ENCODE data around the gene LAMTOR3.

The LAMTOR3 gene

DNA sequence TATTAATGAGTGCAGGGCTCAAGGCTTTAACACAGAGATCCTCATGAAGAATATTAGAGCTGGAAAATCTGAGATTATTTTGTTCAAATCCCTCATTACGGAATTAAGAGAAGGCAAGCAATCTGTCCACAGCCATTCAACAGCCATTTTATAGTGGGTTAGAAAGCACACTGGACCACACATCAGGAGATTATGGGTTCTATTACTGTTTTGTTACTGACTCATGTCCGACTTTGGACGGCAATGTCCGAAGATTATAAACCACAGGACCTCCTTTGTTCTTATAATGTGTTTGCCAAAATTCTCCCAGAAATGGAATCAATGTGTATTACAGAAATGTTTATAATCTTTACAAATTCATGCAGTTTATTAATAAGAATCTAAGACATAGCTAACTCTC lies 8.1 kb downstream of the LAMTOR3 start:
- Histone ChIP-seq H3K27me3 (ENCODE audit: insufficient read depth, low read length) (no peaks in the 10 kb centered on the region), H3K9me3 (ENCODE audit: low read length) (no peaks in the 10 kb centered on the region), H3K36me3 (ENCODE audit: insufficient read depth, low read length) (peaks cover 31% of the 10 kb centered on the region), H3K4me3 (ENCODE audit: low read length) (no peak overlapping the region), H2AFZ (ENCODE audit: low read depth, low read length) (no peak overlapping the region), H3K4me1 (ENCODE audit: insufficient read depth, low read length) (no peaks in the 10 kb centered on the region)

DNA sequence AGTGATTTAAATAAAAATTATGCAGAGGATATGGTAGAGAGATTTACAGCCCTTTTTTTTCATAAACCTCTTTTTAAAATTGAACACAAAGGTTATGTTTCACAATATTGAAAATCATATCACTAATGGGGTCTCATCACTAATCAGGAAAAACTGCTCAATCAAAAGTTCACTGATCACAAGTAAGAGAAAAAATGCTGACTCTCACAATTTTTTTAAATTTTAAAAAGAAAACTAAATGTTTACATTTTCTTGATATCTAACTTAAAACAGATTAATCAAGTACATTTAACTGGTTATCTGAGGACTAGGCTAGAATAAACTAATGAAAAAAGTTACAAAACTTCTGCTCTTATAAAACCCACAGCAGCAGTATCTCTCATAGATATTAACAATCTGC lies 8.5 kb downstream of the LAMTOR3 start:
- Histone ChIP-seq H2AFZ (ENCODE audit: low read depth, low read length) (no peak overlapping the region), H3K27me3 (ENCODE audit: insufficient read depth, low read length) (no peaks in the 10 kb centered on the region), H3K36me3 (ENCODE audit: insufficient read depth, low read length) (peaks cover 34% of the 10 kb centered on the region), H3K9me3 (ENCODE audit: low read length) (no peaks in the 10 kb centered on the region), H3K4me1 (ENCODE audit: insufficient read depth, low read length) (no peaks in the 10 kb centered on the region), H3K4me3 (ENCODE audit: low read length) (no peak overlapping the region)

DNA sequence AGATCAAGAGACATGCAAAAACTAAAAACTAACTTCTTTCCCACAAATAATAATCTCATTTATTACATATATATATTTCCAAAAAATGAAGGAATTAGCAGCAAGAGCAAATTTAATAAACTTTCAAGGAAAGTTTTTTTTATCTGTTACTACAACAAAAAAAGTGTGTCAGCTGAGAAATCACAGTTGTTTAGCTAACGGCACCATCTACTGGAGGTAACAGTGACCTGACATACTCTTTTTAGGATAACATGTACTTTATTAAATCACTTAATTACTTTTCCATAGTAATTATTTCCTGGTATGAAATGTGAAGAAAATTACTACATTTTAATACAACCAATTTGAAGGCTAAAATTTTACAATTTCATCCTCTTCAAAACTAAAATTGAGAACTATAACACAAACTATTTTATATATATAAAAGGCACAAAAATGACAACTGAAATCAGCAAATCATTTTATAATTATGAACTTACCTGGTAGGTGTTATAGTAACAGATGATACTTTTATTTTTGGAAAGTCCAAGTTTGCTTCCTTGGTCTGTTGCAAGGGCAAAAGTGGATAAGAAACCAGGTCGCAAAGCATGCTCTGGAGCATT lies 9.1 kb downstream of the LAMTOR3 start:
- no peaks in the 10 kb centered on the region for H3K4me1 ChIP-seq (ENCODE audit: insufficient read depth, low read length)
- H3K9me3 ChIP-seq (ENCODE audit: low read length) = no peaks in the 10 kb centered on the region
- no peak overlapping the region for H3K4me3 ChIP-seq (ENCODE audit: low read length)
- peaks cover 39% of the 10 kb centered on the region for H3K36me3 ChIP-seq (ENCODE audit: insufficient read depth, low read length)
- H2AFZ ChIP-seq (ENCODE audit: low read depth, low read length) = no peak overlapping the region
- H3K27me3 ChIP-seq (ENCODE audit: insufficient read depth, low read length) = no peaks in the 10 kb centered on the region

GRCh38 chr4:99879458-99879857 lies 14.8 kb downstream of the LAMTOR3 start:
- Histone ChIP-seq H3K36me3 (ENCODE audit: insufficient read depth, low read length) (peaks cover 35% of the 10 kb centered on the region), H2AFZ (ENCODE audit: low read depth, low read length) (no peak overlapping the region)

GRCh38 chr4:99878604-99879003 lies 15.6 kb downstream of the LAMTOR3 start:
- Histone ChIP-seq H3K4me1 (ENCODE audit: insufficient read depth, low read length) (no peaks in the 10 kb centered on the region), H2AFZ (ENCODE audit: low read depth, low read length) (no peak overlapping the region), H3K27me3 (ENCODE audit: insufficient read depth, low read length) (no peaks in the 10 kb centered on the region), H3K4me3 (ENCODE audit: low read length) (no peak overlapping the region), H3K36me3 (ENCODE audit: insufficient read depth, low read length) (peaks cover 29% of the 10 kb centered on the region), H3K9me3 (ENCODE audit: low read length) (no peaks in the 10 kb centered on the region)

More at GRCh38 chr4:99879458-99879857, 14.8 kb downstream of the LAMTOR3 start:
- Histone ChIP-seq H3K27me3 (ENCODE audit: insufficient read depth, low read length) (no peaks in the 10 kb centered on the region), H3K4me3 (ENCODE audit: low read length) (no peak overlapping the region), H3K4me1 (ENCODE audit: insufficient read depth, low read length) (no peaks in the 10 kb centered on the region), H3K9me3 (ENCODE audit: low read length) (no peaks in the 10 kb centered on the region)

GRCh38 chr4:99876946-99877345 lies 17.3 kb downstream of the LAMTOR3 start:
- H3K4me3 ChIP-seq (ENCODE audit: low read length) = no peak overlapping the region
- no peaks in the 10 kb centered on the region for H3K9me3 ChIP-seq (ENCODE audit: low read length)
- no peaks in the 10 kb centered on the region for H3K4me1 ChIP-seq (ENCODE audit: insufficient read depth, low read length)
- no peaks in the 10 kb centered on the region for H3K27me3 ChIP-seq (ENCODE audit: insufficient read depth, low read length)
- H3K36me3 ChIP-seq (ENCODE audit: insufficient read depth, low read length) = peaks cover 26% of the 10 kb centered on the region
- H2AFZ ChIP-seq (ENCODE audit: low read depth, low read length) = no peak overlapping the region

DNA sequence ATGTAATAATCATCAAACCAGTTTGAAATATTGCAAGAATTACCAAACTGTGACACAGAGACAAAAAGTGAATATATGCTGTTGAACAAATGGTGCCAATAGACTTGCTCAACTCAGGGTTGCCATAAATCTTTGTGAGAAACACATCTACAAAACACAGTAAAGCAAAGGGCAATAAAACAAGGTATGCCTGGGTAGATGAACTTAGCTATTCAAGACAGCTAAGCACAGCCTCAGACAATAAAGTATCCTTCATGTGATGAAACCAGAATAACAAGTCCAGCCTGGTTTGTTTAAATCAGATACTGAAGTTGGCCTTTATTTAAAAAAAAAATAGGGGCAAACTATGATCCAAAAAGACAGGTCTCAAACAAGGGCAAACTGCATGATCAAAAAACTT lies 19.2 kb downstream of the LAMTOR3 start:
- Histone ChIP-seq H3K36me3 (ENCODE audit: insufficient read depth, low read length) (peaks cover 9% of the 10 kb centered on the region), H2AFZ (ENCODE audit: low read depth, low read length) (no peak overlapping the region), H3K27me3 (ENCODE audit: insufficient read depth, low read length) (no peaks in the 10 kb centered on the region), H3K4me3 (ENCODE audit: low read length) (no peak overlapping the region), H3K9me3 (ENCODE audit: low read length) (no peaks in the 10 kb centered on the region), H3K4me1 (ENCODE audit: insufficient read depth, low read length) (no peaks in the 10 kb centered on the region)

DNA sequence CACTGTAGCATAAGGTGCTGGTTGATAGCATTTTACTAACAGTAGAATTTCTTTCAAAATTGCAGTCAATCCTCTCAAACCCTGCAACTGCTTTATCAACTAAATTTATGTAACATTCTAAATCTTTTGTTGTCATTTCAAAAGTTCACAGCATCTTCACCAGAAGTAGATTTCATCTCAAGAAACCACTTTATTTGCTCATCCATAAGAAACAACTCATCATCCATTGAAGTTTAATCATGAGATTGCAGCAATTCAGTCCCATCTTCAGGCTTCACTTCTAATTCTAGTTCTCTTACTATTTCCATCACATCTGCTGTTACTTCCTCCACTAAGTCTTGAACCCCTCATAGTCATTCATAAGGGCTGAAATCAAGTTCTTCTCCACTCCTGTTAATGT lies 21.7 kb downstream of the LAMTOR3 start:
- H3K4me3 ChIP-seq (ENCODE audit: low read length) = no peak overlapping the region
- H3K9me3 ChIP-seq (ENCODE audit: low read length) = no peaks in the 10 kb centered on the region
- H3K27me3 ChIP-seq (ENCODE audit: insufficient read depth, low read length) = no peaks in the 10 kb centered on the region
- H2AFZ ChIP-seq (ENCODE audit: low read depth, low read length) = no peak overlapping the region
- peaks cover 6% of the 10 kb centered on the region for H3K4me1 ChIP-seq (ENCODE audit: insufficient read depth, low read length)
- no peaks in the 10 kb centered on the region for H3K36me3 ChIP-seq (ENCODE audit: insufficient read depth, low read length)

DNA sequence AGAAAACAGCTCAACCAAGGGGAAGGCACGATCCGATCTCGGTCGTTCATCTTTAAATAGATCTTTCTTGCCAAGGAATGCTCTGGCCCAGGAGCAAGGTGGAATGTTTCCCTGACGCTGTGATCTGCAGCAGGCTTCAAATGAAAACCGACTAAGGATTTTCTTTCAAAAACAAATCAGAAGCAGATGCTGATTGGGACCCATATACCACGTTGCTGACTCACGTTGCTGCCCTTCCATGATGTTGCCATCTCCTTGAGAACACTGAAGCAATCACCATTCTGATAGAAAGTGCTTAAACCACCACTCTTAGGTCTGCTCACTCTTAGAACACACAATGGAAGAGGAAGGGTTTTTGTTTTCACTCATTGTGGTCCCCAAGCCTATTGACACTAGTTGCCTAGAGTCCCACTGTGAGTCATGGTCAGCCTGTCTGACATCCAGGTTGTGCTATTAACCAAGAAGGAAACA lies 26.1 kb downstream of the LAMTOR3 start:
- H3K4me1 ChIP-seq (ENCODE audit: insufficient read depth, low read length) = peaks cover 6% of the 10 kb centered on the region
- no peak overlapping the region for H3K4me3 ChIP-seq (ENCODE audit: low read length)
- no peaks in the 10 kb centered on the region for H3K27me3 ChIP-seq (ENCODE audit: insufficient read depth, low read length)
- H2AFZ ChIP-seq (ENCODE audit: low read depth, low read length) = no peak overlapping the region
- H3K36me3 ChIP-seq (ENCODE audit: insufficient read depth, low read length) = no peaks in the 10 kb centered on the region
- no peaks in the 10 kb centered on the region for H3K9me3 ChIP-seq (ENCODE audit: low read length)

DNA sequence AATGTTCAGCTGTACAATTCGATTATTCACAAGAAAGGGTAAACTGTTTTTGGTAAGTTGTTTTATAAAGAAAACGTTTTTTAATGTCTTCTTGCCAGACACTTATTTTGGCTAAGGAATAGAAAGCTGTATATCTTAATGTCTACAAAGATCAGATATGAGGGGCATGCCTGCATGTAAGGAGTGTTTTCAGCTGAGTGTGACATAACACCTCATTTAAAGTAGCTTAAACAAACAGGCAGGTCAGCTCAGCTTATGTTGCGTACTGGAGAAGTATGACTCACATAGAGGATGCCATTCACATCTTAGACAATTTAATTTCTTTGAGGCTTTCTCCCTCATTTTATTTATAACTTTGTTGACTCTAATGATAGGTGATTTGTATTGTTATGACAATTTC lies 30.4 kb downstream of the LAMTOR3 start:
- Histone ChIP-seq H2AFZ (ENCODE audit: low read depth, low read length) (no peak overlapping the region), H3K9me3 (ENCODE audit: low read length) (no peaks in the 10 kb centered on the region), H3K4me3 (ENCODE audit: low read length) (no peak overlapping the region), H3K27me3 (ENCODE audit: insufficient read depth, low read length) (no peaks in the 10 kb centered on the region), H3K36me3 (ENCODE audit: insufficient read depth, low read length) (no peaks in the 10 kb centered on the region), H3K4me1 (ENCODE audit: insufficient read depth, low read length) (peaks cover 6% of the 10 kb centered on the region)

DNA sequence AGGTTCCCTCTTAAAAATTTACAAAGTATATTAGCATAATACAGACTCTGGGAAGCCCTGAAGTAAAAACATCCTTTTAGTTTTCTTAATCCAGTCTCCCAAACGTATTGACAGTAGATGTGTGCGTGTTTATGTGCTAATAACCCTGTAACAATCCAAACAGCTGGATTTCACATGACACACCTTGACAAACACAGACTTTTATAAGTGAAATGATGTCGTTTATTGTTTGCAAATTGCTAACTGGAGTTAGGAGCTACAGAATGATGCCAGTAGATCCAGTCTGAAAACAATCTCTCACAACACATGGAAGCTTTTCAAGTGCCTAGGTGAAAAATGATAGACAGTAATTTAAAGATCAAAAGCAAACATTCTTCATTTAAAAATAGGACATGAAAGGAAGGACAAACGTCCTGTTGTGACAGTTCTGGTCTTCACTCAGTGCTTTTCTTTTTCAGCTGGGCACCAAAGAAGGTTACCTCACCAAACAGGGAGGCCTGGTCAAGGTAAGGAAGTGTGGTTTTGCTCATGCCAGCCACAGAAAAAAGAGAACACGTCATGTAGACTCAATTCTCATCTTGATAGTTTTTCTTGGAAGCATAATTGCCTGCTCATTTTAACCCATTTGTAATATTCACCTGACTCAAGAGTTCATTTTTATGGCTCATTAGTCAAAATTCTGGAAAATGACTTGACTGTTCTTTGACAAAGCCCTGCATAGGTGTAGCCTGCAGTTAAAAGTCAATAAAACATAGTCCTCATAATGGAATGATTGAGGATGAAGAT lies 32.9 kb downstream of the LAMTOR3 start:
- Histone ChIP-seq H3K4me1 (ENCODE audit: insufficient read depth, low read length) (no peaks in the 10 kb centered on the region), H3K4me3 (ENCODE audit: low read length) (no peak overlapping the region), H3K9me3 (ENCODE audit: low read length) (no peaks in the 10 kb centered on the region), H3K27me3 (ENCODE audit: insufficient read depth, low read length) (no peaks in the 10 kb centered on the region), H2AFZ (ENCODE audit: low read depth, low read length) (no peak overlapping the region), H3K36me3 (ENCODE audit: insufficient read depth, low read length) (no peaks in the 10 kb centered on the region)

GRCh38 chr4:99860521-99860920 lies 33.7 kb downstream of the LAMTOR3 start:
- no peaks in the 10 kb centered on the region for H3K9me3 ChIP-seq (ENCODE audit: low read length)
- H2AFZ ChIP-seq (ENCODE audit: low read depth, low read length) = no peak overlapping the region
- no peaks in the 10 kb centered on the region for H3K36me3 ChIP-seq (ENCODE audit: insufficient read depth, low read length)

GRCh38 chr4:99859618-99860017 lies 34.6 kb downstream of the LAMTOR3 start:
- no peaks in the 10 kb centered on the region for H3K27me3 ChIP-seq (ENCODE audit: insufficient read depth, low read length)
- no peaks in the 10 kb centered on the region for H3K36me3 ChIP-seq (ENCODE audit: insufficient read depth, low read length)
- H3K4me1 ChIP-seq (ENCODE audit: insufficient read depth, low read length) = no peaks in the 10 kb centered on the region
- H2AFZ ChIP-seq (ENCODE audit: low read depth, low read length) = no peak overlapping the region
- H3K9me3 ChIP-seq (ENCODE audit: low read length) = no peaks in the 10 kb centered on the region
- H3K4me3 ChIP-seq (ENCODE audit: low read length) = no peak overlapping the region

More at GRCh38 chr4:99860521-99860920, 33.7 kb downstream of the LAMTOR3 start:
- Histone ChIP-seq H3K27me3 (ENCODE audit: insufficient read depth, low read length) (no peaks in the 10 kb centered on the region), H3K4me3 (ENCODE audit: low read length) (no peak overlapping the region), H3K4me1 (ENCODE audit: insufficient read depth, low read length) (no peaks in the 10 kb centered on the region)
